ENCODE results near the gene HSPE1.
"Not testable (repeated sequence)": the region's sequence is repeated elsewhere in the genome, so short reads cannot be mapped to it uniquely, and the experiment has no call there.

The HSPE1 gene

GRCh38 chr2:197499594-197500502, at the start of gene HSPE1, which contains the start of gene HSPD1:
Gene HSPE1 (plus strand): TSS chr2:197500379. CDS start chr2:197500437, 58 bp downstream.
Gene HSPD1 (minus strand): TSS chr2:197499840. CDS start chr2:197498848, 992 bp downstream.
- DNase-seq (ENCODE audit: low read depth in 4 of 4, low spot score in 1 of 4) = peak; percentile 92 to 98 (median 97)

- no peak for DNase-seq (ENCODE audit: low read depth in 4 of 4, low spot score in 1 of 4)
These were observed 49.7 kb upstream of the HSPE1 start for GRCh38 chr2:197450465-197450864.

GRCh38 chr2:197450935-197451358, 49.2 kb upstream of the HSPE1 start:
- not testable (repeated sequence) for DNase-seq (ENCODE audit: low read depth in 4 of 4, low spot score in 1 of 4)

GRCh38 chr2:197452754-197453122, 47.4 kb upstream of the HSPE1 start:
- DNase-seq (ENCODE audit: low read depth in 4 of 4, low spot score in 1 of 4) = no peak

GRCh38 chr2:197453123-197453913, 46.9 kb upstream of the HSPE1 start, which contains the start of gene COQ10B:
Gene COQ10B (plus strand): TSS chr2:197453552. CDS start chr2:197453561, 9 bp downstream.
- peak; percentile 88 to 98 (median 94) for DNase-seq (ENCODE audit: low read depth in 4 of 4, low spot score in 1 of 4)

GRCh38 chr2:197453914-197454398, 46.2 kb upstream of the HSPE1 start:
- no peak for DNase-seq (ENCODE audit: low read depth in 4 of 4, low spot score in 1 of 4)

GRCh38 chr2:197454923-197455322, 45.3 kb upstream of the HSPE1 start:
- no peak for DNase-seq (ENCODE audit: low read depth in 4 of 4, low spot score in 1 of 4)

GRCh38 chr2:197455428-197455827, 44.8 kb upstream of the HSPE1 start:
- no peak for DNase-seq (ENCODE audit: low read depth in 4 of 4, low spot score in 1 of 4)

GRCh38 chr2:197460649-197461048, 39.5 kb upstream of the HSPE1 start:
- DNase-seq (ENCODE audit: low read depth in 4 of 4, low spot score in 1 of 4) = no peak

GRCh38 chr2:197461057-197461456, 39.1 kb upstream of the HSPE1 start:
- DNase-seq (ENCODE audit: low read depth in 4 of 4, low spot score in 1 of 4) = no peak

GRCh38 chr2:197464175-197464574, 36.0 kb upstream of the HSPE1 start:
- no peak for DNase-seq (ENCODE audit: low read depth in 4 of 4, low spot score in 1 of 4)

- no peak for DNase-seq (ENCODE audit: low read depth in 4 of 4, low spot score in 1 of 4)
These were observed 28.0 kb upstream of the HSPE1 start for GRCh38 chr2:197472166-197472565.

GRCh38 chr2:197477797-197478196, 22.4 kb upstream of the HSPE1 start:
- DNase-seq (ENCODE audit: low read depth in 4 of 4, low spot score in 1 of 4) = no peak

- no peak for DNase-seq (ENCODE audit: low read depth in 4 of 4, low spot score in 1 of 4)
These were observed 19.8 kb upstream of the HSPE1 start for GRCh38 chr2:197480165-197481036.

GRCh38 chr2:197484248-197484647, 15.9 kb upstream of the HSPE1 start:
- DNase-seq (ENCODE audit: low read depth in 4 of 4, low spot score in 1 of 4) = not testable (repeated sequence)

GRCh38 chr2:197486175-197486574, 14.0 kb upstream of the HSPE1 start:
- DNase-seq (ENCODE audit: low read depth in 4 of 4, low spot score in 1 of 4) = no peak

GRCh38 chr2:197487385-197487784, 12.8 kb upstream of the HSPE1 start:
- DNase-seq (ENCODE audit: low read depth in 4 of 4, low spot score in 1 of 4) = no peak

GRCh38 chr2:197495433-197496134, 4.6 kb upstream of the HSPE1 start:
- DNase-seq (ENCODE audit: low read depth in 4 of 4, low spot score in 1 of 4) = no peak

- DNase-seq (ENCODE audit: low read depth in 4 of 4, low spot score in 1 of 4) = no peak
These were observed 3.5 kb upstream of the HSPE1 start for GRCh38 chr2:197496695-197497094.

GRCh38 chr2:197497326-197497725, 2.9 kb upstream of the HSPE1 start:
- DNase-seq (ENCODE audit: low read depth in 4 of 4, low spot score in 1 of 4) = no peak
